CD8-positive, alpha-beta memory T cell (primary cell): ENCODE measurements around the gene ADAT3. TPM values are rescaled to one million over a fixed set of nuclear protein-coding genes. Genes with fewer than 3 reads are reported as not detected.
"Not testable (repeated sequence)": the region's sequence is repeated elsewhere in the genome, so short reads cannot be mapped to it uniquely, and the experiment has no call there.

Experiments
- CTCF ChIA-PET: fragments of 350-600 bp; sonication (Branson Sonifier 250); formaldehyde crosslinking; loops from one replicate; lab custom pipeline; 2021; ENCODE audit warnings: antibody characterized with exemption; lab: Charles Lee
- POLR2A ChIA-PET: fragments of 350-600 bp; sonication (Branson Sonifier 250); formaldehyde crosslinking; loops from one replicate; lab custom pipeline; 2021; ENCODE audit warnings: antibody characterized with exemption; lab: Charles Lee
- DNase-seq, 5 donors: peaks; one replicate each; pipeline versions ENCODE4 v3.0.0 to v3.0.0-alpha.2; 2020 to 2022; ENCODE audit warnings: mixed read lengths in 1 of 5
- H3K27ac ChIP-seq: one replicate; pipeline ENCODE4 v1.7.0; 2013; ENCODE audit warnings: low read depth, mild to moderate bottlenecking, low read length, moderate library complexity
- H3K27me3 ChIP-seq: 2 replicates; pipeline ENCODE4 v1.7.0; 2013; ENCODE audit warnings: low read length, mild to moderate bottlenecking; ENCODE audit not compliant: insufficient read depth, poor library complexity, severe bottlenecking
- H3K36me3 ChIP-seq: 2 replicates; pipeline ENCODE4 v1.7.0; 2013; ENCODE audit warnings: mild to moderate bottlenecking, low read length, moderate library complexity; ENCODE audit not compliant: insufficient read depth
- H3K4me1 ChIP-seq: 2 replicates; pipeline ENCODE4 v1.7.0; 2013; ENCODE audit warnings: mild to moderate bottlenecking, low read length, moderate library complexity; ENCODE audit not compliant: insufficient read depth
- H3K4me3 ChIP-seq: 2 replicates; pipeline ENCODE4 v1.7.0; 2013; ENCODE audit warnings: mild to moderate bottlenecking, low read length
- H3K9me3 ChIP-seq: 2 replicates; pipeline ENCODE4 v1.7.0; 2013; ENCODE audit warnings: mild to moderate bottlenecking, low read length
- H3K27ac Mint-ChIP-seq, 8 donors: one replicate each; pipeline ENCODE4 v1.8.0; 2020 to 2021; ENCODE audit warnings: mixed read lengths in 8 of 8, mild to moderate bottlenecking in 6 of 8, inconsistent platforms in 3 of 8, moderate library complexity in 3 of 8
- H3K27me3 Mint-ChIP-seq, 2 donors: one replicate each; pipeline ENCODE4 v1.8.0; 2020 to 2021; ENCODE audit warnings: mixed read lengths in 2 of 2, mild to moderate bottlenecking in 1 of 2, moderate library complexity in 1 of 2
- H3K36me3 Mint-ChIP-seq, 3 donors: one replicate each; pipeline ENCODE4 v1.8.0; 2020 to 2021; ENCODE audit warnings: mixed read lengths in 3 of 3, inconsistent platforms in 1 of 3, mild to moderate bottlenecking in 1 of 3
- H3K4me1 Mint-ChIP-seq, 3 donors: one replicate each; pipeline ENCODE4 v1.8.0; 2020 to 2021; ENCODE audit warnings: mixed read lengths in 3 of 3, inconsistent platforms in 1 of 3, mild to moderate bottlenecking in 1 of 3
- H3K4me3 Mint-ChIP-seq, 7 donors: one replicate each; pipeline ENCODE4 v1.8.0; 2020 to 2021; ENCODE audit warnings: mixed read lengths in 7 of 7, mild to moderate bottlenecking in 6 of 7, moderate library complexity in 4 of 7, inconsistent platforms in 2 of 7
- H3K9me3 Mint-ChIP-seq, 5 donors: one replicate each; pipeline ENCODE4 v1.8.0; 2020 to 2022; ENCODE audit warnings: mixed read lengths in 5 of 5, mild to moderate bottlenecking in 3 of 5, moderate library complexity in 2 of 5, inconsistent platforms in 1 of 5
- polyA plus RNA-seq: library from polyadenylated mRNA; unstranded; fragments of 300-500 nt; fragmentation: Illumina TruSeq; gene quantifications from one replicate; pipeline ENCODE4 v1.2.3, GENCODE V29; 2021
- total RNA-seq, 2 experiments: library from RNA; stranded (reverse); gene quantifications; one replicate each; pipeline ENCODE4 v1.2.3, GENCODE V29; 2021

ADAT3 gene
- total and polyA plus RNA-seq, 3 experiments from 2014 or later: 4.6 to 6.6 (median 6.3) TPM

DNA sequence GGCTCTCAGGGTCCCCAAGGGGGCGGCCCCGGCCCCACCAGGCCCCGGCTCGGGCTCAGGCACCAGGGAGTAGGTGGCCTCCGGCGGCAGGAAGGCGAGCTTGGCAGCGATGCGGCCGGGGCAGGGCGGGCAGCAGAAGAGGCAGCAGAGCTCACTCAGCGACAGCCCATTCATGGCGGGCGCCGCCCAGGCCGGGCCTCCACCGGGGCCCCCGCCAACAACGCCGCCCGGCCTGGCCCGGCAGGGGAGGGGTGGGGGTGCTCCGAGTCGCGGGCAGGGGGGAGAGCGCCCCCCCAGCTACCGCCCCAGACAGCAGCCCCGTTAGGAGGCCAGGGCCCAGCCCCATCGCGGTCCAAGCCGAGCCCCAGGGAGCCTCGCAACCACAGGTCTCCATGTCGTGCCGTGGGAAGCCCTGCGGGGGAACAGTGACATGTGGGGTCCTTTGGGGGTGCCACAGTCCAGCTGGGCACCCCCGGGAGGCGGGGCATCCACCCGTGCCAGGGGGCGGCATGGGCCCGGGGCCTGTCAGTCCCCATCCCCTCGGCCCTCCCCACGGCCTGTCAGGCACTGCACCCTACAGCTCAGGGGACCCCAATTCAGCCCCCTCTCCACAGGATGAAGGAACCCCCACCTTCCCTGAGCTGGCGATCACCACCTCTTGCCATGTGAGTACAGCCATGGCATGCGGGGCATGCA, 23.7 kb upstream of the ADAT3 start:
- not testable (repeated sequence) for H3K9me3 ChIP-seq, H3K9me3 Mint-ChIP-seq, H3K36me3 ChIP-seq, H3K27me3 Mint-ChIP-seq, DNase-seq, H3K27me3 ChIP-seq
- Mint-ChIP-seq H3K4me1 (peaks cover 28 to 47% (median 28%) of the 10 kb centered on the region in 3 donors), H3K36me3 (peaks cover 3 to 43% (median 6%) of the 10 kb centered on the region in 3 donors), H3K4me3 (peak overlapping the region; percentile 94 to 100 (median 99)), H3K27ac (peak overlapping the region; percentile 96 to 100 (median 100))
- H3K4me3 ChIP-seq: peak overlapping the region; percentile 70
- H3K27ac ChIP-seq: peak overlapping the region; percentile 96
- ChIA-PET POLR2A (interaction anchor here (0.6 to 1.3 kb wide), 4 partner anchors 11 to 389 kb away, joined by 3 to 7 read pairs (median 3); no protein-coding TSS in a partner anchor), CTCF (interaction anchor here (2.3 to 4.8 kb wide), 2 partner anchors 17 to 21 kb away, joined by 9 to 17 read pairs; no protein-coding TSS in a partner anchor)
- peaks cover 36% of the 10 kb centered on the region for H3K4me1 ChIP-seq

DNA sequence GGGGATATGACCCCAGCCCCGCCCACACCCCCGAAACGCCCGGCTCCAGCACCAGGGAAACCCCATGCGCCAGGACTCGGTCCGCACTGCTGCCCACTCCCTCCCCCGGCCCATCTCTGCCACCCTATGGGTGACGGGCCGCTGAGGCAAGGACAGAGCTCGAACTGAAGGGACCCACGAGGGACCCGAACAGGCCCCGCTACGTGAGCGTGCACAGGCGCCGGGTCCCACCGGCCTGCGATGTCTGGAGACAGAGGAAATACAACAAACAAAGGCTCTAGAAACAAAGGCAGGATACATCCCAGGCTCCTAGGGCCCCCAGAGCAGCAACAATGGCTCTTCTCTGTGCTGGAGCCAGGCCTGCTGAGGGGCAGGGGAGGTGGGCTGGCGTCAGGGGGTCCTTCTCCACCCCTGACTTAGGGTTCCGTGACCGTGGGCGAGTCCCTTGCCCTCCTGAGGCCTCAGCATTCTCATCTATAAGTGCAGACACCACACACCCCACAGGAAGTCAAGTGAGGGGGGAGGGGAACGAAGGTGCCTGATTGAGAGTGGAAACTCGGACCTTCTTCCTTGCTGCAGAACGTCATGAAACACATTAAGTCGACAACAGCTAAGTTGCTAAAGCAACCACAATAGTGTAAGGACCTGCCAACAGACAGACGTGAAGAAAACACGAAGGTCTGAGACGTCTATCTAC, 23.0 kb upstream of the ADAT3 start:
- Mint-ChIP-seq H3K4me1 (peaks cover 26 to 45% (median 28%) of the 10 kb centered on the region in 3 donors), H3K4me3 (peak overlapping the region; percentile 94 to 100 (median 99)), H3K27ac (peak overlapping the region; percentile 96 to 100 (median 100)), H3K27me3 (peaks cover 0 to 10% of the 10 kb centered on the region in 2 donors), H3K9me3 (peaks cover 0 to 5% (median 0%) of the 10 kb centered on the region in 5 donors), H3K36me3 (peaks cover 3 to 41% (median 6%) of the 10 kb centered on the region in 3 donors)
- peak; percentile 70 to 93 (median 88) for DNase-seq
- Histone ChIP-seq H3K4me1 (peaks cover 34% of the 10 kb centered on the region), H3K27ac (peak overlapping the region; percentile 96), H3K4me3 (peak overlapping the region; percentile 70), H3K27me3 (no peaks in the 10 kb centered on the region), H3K36me3 (peaks cover 5% of the 10 kb centered on the region), H3K9me3 (no peaks in the 10 kb centered on the region)
- ChIA-PET CTCF (interaction anchor here (2.3 to 4.8 kb wide), 2 partner anchors 17 to 21 kb away, joined by 9 to 17 read pairs; no protein-coding TSS in a partner anchor), POLR2A (interaction anchor here (0.6 to 1.3 kb wide), 5 partner anchors 10 to 807 kb away, joined by 3 to 7 read pairs (median 3); no protein-coding TSS in a partner anchor)

DNA sequence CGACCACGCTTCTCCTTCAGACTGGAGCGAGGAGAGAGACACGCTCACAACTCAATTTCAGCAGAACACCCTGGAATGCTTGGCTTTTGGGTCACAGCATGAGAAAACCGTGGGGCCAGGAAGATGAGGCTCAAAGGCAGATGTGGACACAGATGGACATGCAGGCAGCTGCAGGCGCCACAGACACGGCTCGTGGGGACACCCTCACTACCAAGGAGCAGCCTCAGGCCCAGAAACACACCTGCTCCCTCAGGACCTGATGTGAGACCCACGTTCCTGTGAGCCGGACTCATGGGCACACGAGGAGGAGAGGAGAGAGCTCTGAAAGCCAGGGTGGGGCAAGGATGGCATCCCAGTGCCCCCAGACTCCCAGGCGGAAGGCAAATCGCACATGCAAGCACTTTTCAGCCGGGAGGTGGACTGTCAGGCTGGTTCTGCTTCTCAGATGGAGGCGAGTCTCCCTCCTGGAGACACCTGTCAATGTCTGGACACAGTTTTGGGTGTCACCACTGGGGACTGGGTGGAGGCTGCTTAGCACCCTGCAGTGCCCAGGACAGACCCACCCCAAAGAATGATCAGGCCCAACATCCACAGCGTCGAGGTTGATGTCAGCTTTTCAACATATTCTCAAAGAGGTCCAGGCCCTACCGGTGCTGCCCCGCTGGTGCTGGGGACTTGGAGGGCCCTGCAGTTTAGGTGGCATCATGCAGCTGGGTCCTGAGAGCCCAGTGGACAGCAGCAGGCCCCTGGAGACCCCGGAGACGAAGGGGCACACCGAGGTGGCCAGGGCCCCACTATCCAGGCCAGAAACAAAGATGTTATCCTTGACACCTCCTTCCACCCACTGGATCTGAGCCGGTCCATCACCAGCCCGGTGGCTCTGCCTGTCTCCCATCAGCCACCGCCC, 22.2 kb upstream of the ADAT3 start:
- no peak for DNase-seq
- H3K9me3 ChIP-seq: no peaks in the 10 kb centered on the region
- H3K27ac Mint-ChIP-seq: peak overlapping the region; percentile 96 to 100 (median 100)
- ChIA-PET CTCF (interaction anchor here (1.5 to 4.8 kb wide), 4 partner anchors 15 to 20 kb away, joined by 4 to 20 read pairs (median 13); no protein-coding TSS in a partner anchor), POLR2A (interaction anchor here (1.2 to 1.3 kb wide), 2 partner anchors 10 to 387 kb away, joined by 3 read pairs; no protein-coding TSS in a partner anchor)
- peaks cover 34% of the 10 kb centered on the region for H3K4me1 ChIP-seq
- H3K4me3 Mint-ChIP-seq: peak overlapping the region; percentile 94 to 100 (median 99)
- H3K36me3 Mint-ChIP-seq: peaks cover 3 to 39% (median 6%) of the 10 kb centered on the region in 3 donors
- peaks cover 0 to 5% (median 0%) of the 10 kb centered on the region in 5 donors for H3K9me3 Mint-ChIP-seq
- H3K36me3 ChIP-seq: peaks cover 5% of the 10 kb centered on the region
- no peaks in the 10 kb centered on the region for H3K27me3 ChIP-seq
- H3K27me3 Mint-ChIP-seq: peaks cover 0 to 10% of the 10 kb centered on the region in 2 donors
- H3K4me1 Mint-ChIP-seq: peaks cover 26 to 45% (median 28%) of the 10 kb centered on the region in 3 donors
- peak overlapping the region; percentile 70 for H3K4me3 ChIP-seq
- H3K27ac ChIP-seq: peak overlapping the region; percentile 96

DNA sequence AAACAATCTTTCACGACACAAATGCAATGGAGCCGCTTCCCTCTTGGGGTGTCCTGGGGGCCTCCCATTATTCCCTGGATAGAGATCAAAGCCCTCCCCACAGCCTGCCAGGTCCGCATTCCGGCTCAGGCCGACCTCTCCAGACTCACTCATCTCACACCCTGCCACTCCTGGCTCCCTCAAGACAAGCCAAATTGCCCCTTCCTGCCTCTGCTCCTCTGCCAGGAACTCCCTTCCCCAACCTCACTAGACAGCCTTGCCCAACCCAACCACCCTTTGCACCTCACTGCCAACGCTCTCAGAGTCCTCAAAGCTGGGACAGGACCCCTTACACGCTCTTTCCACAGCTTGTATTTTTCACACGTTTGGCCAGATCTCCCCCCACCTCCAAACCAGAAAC, 21.4 kb upstream of the ADAT3 start:
- peaks cover 0 to 10% of the 10 kb centered on the region in 2 donors for H3K27me3 Mint-ChIP-seq
- peak overlapping the region; percentile 96 to 100 (median 100) for H3K27ac Mint-ChIP-seq
- H3K36me3 ChIP-seq: peaks cover 5% of the 10 kb centered on the region
- H3K27ac ChIP-seq: peak overlapping the region; percentile 96
- ChIA-PET CTCF (interaction anchor here (0.8 to 4.8 kb wide), 5 partner anchors 9 to 19 kb away, joined by 4 to 20 read pairs (median 5); no protein-coding TSS in a partner anchor), POLR2A (no interaction called here)
- no peaks in the 10 kb centered on the region for H3K9me3 ChIP-seq
- DNase-seq: peak in 2 of 5 donors; percentile 44 to 62
- peak overlapping the region; percentile 70 for H3K4me3 ChIP-seq
- peaks cover 34% of the 10 kb centered on the region for H3K4me1 ChIP-seq
- peak overlapping the region; percentile 94 to 100 (median 99) for H3K4me3 Mint-ChIP-seq
- H3K36me3 Mint-ChIP-seq: peaks cover 3 to 34% (median 6%) of the 10 kb centered on the region in 3 donors
- H3K9me3 Mint-ChIP-seq: peaks cover 0 to 5% (median 0%) of the 10 kb centered on the region in 5 donors
- H3K4me1 Mint-ChIP-seq: peaks cover 26 to 45% (median 28%) of the 10 kb centered on the region in 3 donors
- H3K27me3 ChIP-seq: no peaks in the 10 kb centered on the region

DNA sequence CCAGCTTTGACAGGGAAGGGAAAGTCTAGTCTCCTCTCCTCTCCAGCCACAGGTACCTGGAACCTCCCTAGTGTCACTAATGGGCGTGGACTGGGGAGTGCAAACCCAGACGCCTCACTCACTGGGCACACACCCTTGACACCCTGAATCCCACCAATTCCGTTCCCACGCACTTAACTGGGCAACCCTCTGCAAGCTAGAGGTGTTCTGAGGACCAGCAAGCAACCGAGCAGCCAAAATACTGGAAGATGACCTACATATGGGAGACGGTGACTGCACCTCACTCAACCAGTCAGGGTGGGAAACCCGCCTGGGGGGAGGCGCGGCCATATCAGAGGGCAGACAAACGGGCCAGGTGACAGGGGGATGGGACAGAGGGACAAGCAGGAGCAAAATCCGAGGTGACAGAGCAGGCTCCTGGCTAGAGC, 20.9 kb upstream of the ADAT3 start:
- ChIA-PET POLR2A (interaction anchor here (0.6 to 2.1 kb wide), 5 partner anchors 8 to 59 kb away, joined by 3 to 14 read pairs (median 5); no protein-coding TSS in a partner anchor), CTCF (interaction anchor here (0.8 to 4.8 kb wide), 6 partner anchors 9 to 20 kb away, joined by 4 to 20 read pairs (median 4); no protein-coding TSS in a partner anchor)
- Mint-ChIP-seq H3K27me3 (peaks cover 0 to 10% of the 10 kb centered on the region in 2 donors), H3K36me3 (peaks cover 3 to 34% (median 6%) of the 10 kb centered on the region in 3 donors), H3K4me3 (peak overlapping the region; percentile 94 to 100 (median 99)), H3K4me1 (peaks cover 26 to 45% (median 28%) of the 10 kb centered on the region in 3 donors), H3K9me3 (peaks cover 0 to 5% (median 0%) of the 10 kb centered on the region in 5 donors), H3K27ac (peak overlapping the region; percentile 96 to 100 (median 100))
- peaks cover 5% of the 10 kb centered on the region for H3K36me3 ChIP-seq
- H3K27ac ChIP-seq: peak overlapping the region; percentile 96
- peaks cover 34% of the 10 kb centered on the region for H3K4me1 ChIP-seq
- peak overlapping the region; percentile 70 for H3K4me3 ChIP-seq
- no peaks in the 10 kb centered on the region for H3K9me3 ChIP-seq
- H3K27me3 ChIP-seq: no peaks in the 10 kb centered on the region
- peak; percentile 35 to 70 (median 60) for DNase-seq

DNA sequence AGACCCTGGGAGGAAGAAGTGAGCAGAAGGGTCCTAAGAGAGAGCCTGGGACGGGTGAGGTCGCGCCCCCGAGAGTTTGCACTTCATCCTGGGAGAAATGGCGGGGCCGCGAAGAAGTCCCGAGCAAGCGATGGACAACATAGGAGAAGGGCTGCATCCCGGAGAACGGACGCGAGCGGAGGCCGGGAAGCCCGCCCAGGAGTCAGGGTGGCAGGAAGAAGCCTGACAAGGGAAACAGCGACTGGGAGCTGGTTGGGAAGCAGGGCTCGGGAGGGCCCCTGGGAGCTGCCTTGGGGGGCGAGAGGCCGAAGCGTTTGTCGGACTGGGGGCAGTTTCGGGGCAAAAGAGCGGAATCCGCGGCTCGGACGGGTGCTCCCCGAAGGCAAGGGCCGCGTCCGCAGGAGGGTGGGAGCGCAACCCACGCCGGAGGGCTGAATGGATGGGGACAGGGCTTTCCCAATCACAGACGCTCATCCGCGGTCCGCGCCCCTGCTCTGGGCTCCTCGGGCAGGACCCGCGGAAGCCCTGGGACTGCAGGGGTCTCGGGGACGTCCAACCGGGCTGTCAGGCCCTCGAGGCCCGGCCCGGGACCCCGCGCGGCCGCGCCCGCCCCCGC, 20.4 kb upstream of the ADAT3 start:
- H3K4me1 ChIP-seq: peaks cover 34% of the 10 kb centered on the region
- Mint-ChIP-seq H3K27ac (peak overlapping the region; percentile 96 to 100 (median 100)), H3K27me3 (peaks cover 0 to 10% of the 10 kb centered on the region in 2 donors), H3K9me3 (peaks cover 0 to 5% (median 0%) of the 10 kb centered on the region in 5 donors), H3K4me1 (peaks cover 26 to 44% (median 28%) of the 10 kb centered on the region in 3 donors), H3K4me3 (peak overlapping the region; percentile 94 to 100 (median 99)), H3K36me3 (peaks cover 3 to 33% (median 6%) of the 10 kb centered on the region in 3 donors)
- H3K36me3 ChIP-seq: peaks cover 5% of the 10 kb centered on the region
- peak overlapping the region; percentile 96 for H3K27ac ChIP-seq
- no peak for DNase-seq
- POLR2A ChIA-PET: interaction anchor here (0.6 to 2.1 kb wide), 6 partner anchors 9 to 211 kb away, joined by 3 to 14 read pairs (median 4); no protein-coding TSS in a partner anchor
- H3K4me3 ChIP-seq: peak overlapping the region; percentile 70
- CTCF ChIA-PET: interaction anchor here (1.4 to 4.8 kb wide), 5 partner anchors 13 to 20 kb away, joined by 4 to 20 read pairs (median 5); no protein-coding TSS in a partner anchor
- H3K9me3 ChIP-seq: no peaks in the 10 kb centered on the region
- H3K27me3 ChIP-seq: no peaks in the 10 kb centered on the region
